GM21786 (cell line): ENCODE measurements around the gene HDAC4.
"Not testable (repeated sequence)": the region's sequence is repeated elsewhere in the genome, so short reads cannot be mapped to it uniquely, and the experiment has no call there.

Source experiments
- ATAC-seq: cut with Tn5 transposase; IDR thresholded peaks from one replicate; pipeline ENCODE4 v1.9.1; 2021; ENCODE audit not compliant: unreplicated experiment

The HDAC4 gene

DNA sequence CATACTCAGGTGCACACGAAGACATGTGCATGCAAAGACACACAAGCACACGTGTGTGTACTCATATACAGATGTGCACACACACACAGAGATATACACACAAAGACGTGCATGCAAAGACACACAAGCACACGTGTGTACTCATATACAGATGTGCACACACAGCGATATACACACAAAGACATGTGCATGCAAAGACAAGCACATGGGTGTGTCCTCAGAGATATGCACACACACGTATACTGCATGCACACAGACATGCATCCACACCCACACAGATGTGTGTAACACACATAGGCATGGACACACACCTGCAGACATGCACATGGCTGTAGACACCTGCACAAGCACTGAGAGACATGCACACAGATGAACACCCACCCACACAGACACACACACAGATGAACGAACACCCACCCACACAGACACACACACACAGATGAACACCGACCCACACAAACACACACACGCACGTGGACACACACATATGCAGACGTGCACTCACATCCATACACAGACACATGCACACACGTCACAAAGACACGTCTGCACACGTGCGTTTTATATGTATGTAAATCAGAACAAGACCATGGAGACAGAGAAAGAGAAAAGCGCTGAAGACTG, 321.0 kb downstream of the HDAC4 start:
- no peak for ATAC-seq

DNA sequence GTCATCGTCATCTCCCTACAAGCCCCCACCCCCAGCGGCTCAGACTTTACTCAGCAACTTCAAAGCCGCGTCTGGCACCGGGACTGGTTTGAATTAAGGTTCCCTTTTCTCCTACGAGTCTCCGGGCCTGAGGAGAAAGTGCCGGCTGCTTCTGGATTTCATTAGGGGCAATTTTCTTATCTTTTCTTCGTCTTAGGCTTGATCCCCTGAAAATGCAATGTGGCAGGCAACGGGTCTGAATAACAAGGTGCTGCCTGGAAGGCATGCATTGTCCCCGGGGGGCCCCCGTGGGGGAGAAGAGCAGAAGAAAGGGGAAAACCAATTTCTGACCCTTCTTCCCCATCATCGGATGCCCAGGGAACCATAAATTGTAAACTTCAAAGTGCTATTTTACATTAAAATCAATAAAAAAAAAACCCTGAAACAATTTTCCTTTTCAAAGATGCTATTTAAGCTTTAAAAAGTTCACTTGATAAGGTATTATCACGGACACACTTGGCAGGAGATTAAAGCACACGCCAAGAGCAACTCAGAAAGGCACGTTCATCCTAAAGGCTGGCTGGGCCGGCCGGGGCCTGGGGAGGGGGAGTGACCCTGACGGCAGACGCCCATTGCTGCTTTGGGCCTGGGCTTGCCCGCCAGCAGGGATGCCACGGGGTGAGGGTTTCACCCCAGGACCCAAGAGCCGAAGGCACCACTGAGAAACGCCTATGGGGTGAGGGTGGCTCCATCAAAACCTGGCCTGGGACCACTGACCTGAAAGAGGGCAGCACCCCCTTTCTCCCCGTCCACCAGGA, 322.5 kb downstream of the HDAC4 start:
- no peak for ATAC-seq

DNA sequence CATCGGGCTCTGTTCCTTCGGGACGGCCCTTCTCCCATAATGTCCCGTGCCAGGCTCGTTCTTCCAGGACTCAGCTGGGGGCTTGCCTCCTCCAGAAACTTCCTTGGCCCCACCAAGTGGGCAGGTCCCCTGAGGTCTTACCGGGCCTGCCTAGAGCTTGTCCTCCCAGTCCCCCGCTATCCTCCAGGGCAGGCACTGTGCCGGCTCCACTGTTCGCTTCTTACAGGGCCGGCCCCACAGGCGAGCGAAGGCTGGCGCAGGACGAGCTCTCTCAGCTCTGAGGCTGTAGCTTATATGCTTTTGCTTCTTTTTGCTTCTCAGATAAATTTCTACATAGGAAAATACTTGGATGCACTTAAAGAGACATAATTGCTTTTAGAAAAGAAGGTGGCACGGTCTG, 323.6 kb downstream of the HDAC4 start:
- ATAC-seq: no peak

DNA sequence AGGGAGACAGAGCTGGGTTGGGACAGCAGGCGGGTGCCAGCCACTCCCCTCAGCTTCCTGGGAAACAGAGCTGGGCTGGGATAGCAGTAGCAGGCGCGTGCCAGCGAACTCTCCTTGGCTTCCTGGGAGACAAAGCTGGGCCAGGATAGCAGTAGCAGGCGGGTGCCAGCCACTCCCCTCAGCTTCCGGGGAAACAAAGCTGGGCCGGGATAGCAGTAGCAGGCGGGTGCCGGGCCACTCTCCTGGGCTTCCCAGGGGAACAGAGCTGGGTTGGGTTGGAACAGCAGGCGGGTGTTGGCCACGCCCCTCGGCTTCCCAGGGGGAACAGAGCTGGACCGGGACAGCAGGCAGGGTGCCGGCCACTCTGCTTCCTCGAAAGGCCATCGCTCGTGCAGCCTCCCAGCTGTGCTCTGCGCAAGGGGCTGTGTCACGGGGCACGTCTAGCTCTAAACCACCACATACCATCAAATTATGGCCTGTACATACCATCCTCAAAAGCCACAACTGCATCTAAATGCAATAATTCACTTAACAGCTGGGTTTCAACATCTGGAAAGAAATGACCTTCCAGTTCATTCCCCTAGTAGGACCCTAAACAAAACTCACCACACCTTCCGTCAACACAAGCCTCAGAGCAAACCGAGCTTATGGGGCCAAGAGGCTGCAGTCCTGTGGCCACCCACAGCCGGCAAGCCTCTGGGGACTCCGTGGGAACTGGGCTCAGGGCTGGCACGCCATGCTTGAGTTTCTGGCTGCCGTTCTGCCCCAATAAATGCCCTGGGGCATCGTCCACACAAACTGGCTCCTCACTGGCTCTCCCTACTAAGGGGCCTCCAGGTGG, 324.7 kb downstream of the HDAC4 start:
- ATAC-seq: no peak

DNA sequence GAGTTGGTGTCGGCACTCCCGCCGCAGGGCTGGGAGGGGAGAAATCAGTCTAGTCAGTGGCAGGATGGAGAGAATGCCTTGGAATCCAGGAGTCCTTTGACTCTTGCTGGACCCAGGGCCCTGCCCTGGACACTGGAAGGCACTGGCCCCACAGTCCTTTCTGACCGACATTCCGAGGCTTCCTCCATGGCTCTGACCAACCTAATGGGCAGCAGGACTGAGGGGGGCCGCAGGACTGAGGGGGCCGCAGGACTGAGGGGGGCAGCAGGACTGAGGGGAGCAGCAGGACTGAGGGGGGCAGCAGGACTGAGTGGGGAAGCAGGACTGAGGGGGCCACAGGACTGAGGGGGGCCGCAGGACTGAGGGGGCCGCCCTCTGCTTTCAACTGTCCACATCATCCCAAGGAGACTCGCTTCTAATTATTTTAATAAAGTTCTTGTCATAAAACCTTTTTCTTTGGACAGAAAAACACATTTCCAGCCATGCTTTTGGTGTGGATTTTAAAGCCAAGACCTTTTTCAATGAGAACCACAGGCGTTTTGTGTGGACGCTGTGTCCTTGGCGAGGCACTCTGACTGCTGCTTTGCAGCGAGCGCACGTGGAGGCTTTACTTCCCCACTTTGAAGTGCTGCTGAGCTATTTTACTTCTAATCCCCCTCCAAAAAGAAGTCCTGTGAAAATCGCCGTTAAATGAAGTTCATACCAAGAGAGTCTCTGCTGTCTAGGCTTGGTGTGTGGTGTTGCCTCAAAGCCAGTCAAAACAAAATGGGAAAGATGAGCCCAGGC, 326.9 kb downstream of the HDAC4 start:
- no peak for ATAC-seq

DNA sequence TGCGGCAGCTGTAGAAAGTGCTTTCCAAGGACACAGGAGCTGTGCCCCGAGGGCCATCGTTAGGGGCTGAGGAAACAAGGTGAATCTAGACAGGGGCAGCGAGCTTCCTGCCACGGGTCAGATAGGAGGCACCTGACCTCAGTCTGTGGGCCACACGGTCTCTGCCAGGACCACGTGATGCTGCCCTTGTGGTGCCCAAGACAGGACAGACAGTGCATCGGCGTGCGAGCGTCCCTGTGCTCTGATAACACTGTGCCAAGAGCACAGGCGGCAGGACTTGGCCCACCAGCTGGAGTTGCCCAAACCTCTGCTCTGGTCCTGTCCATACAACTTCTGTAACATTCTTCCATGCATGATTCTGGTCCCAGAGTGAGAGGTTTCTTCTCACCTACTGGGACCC, 327.6 kb downstream of the HDAC4 start:
- no peak for ATAC-seq

DNA sequence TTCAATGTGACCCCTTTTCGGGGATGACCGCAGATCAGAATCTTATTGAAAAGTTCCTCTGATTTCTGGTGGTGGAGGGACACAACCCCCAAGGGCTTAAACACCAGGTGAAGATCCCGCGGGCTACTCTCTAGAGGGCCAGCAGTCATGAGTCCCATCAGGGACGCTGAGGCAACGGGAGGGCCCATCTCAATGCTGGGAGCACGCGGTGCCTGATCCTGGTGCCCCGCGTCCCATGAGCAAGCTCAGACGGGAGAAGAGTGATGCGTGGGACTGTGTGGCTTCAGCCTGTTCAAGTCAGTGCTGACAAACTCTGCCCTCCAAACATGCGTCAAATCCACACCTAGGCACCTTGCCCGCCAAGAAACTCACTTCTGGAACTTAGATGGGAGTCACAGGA, 328.0 kb downstream of the HDAC4 start:
- no peak for ATAC-seq

DNA sequence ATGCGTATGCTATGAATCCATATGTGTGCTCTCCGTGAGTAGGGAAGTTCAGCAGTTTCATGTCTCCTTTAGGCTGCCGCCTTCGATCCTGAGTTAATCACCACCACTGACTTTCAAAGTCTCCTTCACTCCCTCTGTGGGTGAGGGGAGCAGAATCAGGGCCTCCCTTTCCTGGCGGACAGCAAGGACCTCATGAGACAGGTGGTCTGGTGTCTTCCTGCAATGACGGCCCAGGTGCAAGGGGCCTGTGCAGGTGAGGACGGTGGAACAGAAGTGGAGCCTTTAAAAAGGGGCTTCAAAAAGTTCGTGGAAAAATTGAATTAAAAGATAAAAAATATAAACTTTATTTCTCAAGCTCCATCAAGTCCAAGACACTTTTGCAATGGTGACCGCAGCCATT, 330.4 kb downstream of the HDAC4 start:
- ATAC-seq: no peak

DNA sequence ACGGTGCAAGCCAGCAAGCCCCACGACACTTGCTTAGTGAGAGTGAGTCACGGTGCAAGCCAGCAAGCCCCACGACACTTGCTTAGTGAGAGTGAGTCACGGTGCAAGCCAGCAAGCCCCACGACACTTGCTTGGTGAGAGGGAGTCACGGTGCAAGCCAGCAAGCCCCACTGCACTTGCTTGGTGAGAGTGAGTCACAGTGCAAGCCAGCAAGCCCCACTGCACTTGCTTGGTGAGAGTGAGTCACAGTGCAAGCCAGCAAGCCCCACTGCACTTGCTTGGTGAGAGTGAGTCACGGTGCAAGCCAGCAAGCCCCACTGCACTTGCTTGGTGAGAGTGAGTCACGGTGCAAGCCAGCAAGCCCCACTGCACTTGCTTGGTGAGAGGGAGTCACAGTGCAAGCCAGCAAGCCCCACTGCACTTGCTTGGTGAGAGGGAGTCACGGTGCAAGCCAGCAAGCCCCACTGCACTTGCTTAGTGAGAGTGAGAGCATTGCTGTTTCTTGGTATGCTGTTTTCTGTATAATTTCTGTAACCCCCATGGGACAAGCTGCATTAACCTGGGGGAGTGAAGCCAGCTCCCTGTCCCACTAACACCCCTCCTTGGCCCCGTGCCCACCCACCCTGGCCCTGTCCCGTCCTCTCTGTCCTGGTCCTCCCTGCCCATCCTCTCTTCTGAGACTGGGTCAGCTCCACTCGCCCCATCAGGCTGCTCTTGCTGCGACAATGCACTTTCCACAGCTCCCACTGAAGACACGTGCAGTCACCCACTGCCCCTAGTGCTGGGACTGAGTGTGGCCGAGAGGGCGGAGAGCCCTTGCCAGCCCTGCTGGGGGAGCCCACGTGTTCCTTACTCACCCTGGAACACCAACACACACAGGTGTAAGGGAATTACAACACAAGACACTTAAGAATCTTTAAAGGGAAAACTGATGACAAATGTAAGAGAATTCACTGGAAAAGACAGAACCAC, 331.2 kb downstream of the HDAC4 start:
- ATAC-seq: not testable (repeated sequence)

DNA sequence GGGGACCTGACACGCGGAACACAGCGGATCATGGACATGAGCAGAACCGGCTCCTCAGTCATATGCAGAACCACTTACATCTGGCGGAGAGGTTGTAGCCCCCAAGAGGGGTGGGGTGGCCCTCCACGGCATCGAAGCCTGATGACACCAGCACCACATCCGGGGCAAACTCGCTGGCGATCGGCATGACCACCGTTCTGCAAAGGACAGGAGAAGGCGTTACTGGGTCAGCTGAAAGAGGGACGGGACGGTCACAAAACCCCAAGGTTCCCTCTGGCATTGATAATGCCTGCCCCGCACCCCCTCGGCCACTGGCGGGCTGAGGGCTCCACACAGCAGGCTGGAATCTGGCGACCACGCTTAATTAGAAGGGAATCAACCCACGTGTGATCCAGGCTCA, 332.4 kb downstream of the HDAC4 start:
- no peak for ATAC-seq

DNA sequence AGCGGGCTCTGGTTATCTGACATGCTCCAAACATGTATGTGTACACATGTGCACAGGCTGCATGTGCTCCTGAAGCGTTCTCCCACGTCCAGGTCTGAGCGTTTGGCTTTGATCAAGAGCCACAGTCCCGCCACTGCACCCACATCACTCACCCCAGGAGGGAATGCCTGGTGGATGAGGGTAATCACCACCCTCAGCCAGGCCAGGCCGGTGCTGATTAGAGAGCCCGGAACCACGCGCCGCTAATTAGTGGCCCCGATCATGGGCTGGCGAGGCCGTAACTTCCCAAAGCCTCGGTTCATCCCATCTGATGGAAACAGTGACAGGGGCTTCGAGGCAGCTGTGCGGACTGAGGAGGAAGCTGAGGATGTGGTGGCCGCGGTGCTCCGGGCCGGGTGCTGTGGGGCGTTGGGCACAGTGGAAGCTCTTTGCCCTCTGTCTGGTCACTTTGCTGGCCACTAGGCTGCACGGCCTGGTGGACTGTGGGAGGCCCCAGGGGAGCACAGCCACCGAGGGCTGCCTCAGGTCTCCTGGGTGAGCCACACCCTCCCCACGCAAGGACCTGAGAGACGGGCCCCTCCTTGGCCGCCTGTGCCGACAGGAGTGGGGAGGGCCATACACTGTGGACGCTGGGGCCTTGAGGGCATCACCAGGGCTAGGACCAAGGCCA, 333.5 kb downstream of the HDAC4 start:
- ATAC-seq: no peak

DNA sequence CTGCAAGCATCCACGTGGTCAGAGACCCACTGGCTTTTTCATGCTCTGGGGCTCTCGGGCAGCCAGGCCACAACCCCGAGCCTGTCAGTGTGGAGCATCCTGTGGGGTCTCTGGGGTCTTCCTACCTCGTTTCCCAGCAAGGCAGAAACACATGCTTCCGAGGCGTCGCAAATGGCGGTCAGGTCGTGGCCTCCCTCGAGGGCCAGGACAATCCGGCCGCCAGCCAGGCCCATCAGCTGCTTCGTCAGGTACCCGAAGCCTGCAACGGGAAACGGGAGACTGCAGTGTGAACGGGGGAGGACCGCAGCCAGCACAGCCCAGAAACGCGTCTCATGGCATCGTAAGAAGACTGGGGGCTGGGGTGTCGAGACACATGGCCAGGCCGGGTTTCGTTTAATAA, 334.2 kb downstream of the HDAC4 start:
- ATAC-seq: no peak

DNA sequence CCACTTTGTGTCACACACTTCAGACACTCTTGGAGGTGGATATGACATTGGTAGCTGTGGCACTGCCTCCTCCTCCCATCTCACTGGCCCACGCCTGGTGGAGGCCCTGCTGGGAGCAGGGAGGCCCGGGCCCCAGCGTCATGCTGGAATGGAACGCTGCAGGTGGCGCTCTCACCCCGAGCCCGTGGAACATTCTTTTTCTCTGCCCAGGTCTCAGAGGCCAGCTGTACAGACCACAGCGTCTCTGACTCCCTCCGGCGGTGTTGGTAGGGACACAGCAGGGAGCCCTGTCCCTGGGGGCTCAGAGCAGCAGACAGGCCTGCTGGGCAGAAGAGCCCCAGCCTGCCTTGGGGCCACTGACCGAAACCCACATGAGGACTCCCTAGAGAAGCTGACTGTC, 334.9 kb downstream of the HDAC4 start:
- ATAC-seq: no peak

DNA sequence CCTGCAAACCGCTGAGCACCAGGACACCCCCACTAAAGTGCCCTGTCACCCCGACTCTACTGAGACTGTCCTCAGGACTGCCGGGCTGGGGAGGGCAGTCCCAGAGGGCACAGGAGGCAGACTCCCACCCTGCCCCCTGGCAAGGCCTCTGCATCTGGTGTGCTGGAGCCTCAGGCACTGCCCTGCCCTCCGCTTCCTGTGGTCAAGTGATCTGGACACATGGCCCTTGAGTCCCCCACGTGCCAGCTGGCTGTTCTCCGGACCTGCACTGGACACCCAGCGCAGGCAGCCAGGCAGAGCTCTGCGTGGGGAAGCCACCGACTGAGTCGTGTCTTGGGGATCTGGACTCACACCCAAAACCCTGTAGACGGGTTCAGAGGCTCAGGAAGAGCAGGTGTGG, 335.3 kb downstream of the HDAC4 start:
- no peak for ATAC-seq

DNA sequence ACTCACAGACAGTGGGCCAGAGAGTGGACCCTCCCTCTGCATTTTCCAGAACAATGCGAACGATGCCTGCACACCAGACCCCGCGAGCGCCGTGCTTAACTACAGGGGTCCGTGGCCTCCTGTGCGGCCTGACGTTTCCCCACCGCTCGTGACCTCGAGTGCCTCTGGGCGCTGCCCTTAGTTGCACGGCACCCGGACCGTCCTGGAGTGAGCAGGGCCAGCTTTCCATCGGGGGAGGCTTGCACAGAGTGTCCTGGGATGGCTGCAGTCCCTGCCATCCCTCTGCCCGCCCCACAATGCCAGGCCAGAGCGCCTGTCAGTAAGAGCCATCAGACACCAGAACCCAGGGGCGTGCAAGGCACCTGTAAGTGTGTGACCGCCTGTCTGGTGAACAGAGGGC, 335.9 kb downstream of the HDAC4 start:
- ATAC-seq: no peak

DNA sequence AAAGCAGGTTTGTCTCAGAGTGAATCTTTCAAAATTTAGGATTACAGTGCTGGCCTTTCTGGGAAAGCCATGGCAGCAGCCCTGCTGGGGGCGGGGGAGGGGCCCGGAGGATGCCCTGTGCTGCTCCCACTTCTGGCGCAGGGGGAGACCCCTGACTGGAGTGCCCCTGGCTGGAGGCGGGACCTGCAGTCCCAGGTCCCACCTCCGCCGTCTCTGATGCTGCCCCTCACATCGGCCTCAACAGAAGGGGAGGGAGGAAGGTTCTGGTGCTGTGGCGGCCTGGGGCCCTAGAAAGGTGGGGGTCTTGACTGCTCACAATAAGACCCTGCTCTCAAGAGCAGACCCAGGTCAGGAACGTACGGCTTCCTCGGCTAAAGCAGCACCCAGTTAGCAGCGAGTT, 336.6 kb downstream of the HDAC4 start:
- ATAC-seq: no peak

DNA sequence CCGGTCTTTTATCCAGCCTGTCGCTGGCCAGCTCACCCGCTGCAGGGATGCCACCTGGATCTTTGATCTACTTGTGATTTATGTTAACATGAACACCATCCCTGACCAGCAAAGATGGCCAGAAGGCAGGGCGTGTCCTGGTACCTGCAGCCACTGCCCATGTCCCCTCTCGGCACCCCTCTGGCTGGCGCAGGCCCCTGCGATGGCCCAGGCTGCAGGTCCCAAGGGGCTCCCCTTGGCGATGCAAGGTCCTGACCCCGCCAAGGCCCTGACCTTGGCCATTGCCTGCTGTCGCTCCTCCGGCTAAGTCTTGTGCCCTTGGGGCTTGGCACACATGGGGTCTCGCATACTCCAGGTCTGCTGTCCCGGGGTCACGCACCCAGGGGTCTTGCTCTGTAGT, 338.1 kb downstream of the HDAC4 start:
- no peak for ATAC-seq

DNA sequence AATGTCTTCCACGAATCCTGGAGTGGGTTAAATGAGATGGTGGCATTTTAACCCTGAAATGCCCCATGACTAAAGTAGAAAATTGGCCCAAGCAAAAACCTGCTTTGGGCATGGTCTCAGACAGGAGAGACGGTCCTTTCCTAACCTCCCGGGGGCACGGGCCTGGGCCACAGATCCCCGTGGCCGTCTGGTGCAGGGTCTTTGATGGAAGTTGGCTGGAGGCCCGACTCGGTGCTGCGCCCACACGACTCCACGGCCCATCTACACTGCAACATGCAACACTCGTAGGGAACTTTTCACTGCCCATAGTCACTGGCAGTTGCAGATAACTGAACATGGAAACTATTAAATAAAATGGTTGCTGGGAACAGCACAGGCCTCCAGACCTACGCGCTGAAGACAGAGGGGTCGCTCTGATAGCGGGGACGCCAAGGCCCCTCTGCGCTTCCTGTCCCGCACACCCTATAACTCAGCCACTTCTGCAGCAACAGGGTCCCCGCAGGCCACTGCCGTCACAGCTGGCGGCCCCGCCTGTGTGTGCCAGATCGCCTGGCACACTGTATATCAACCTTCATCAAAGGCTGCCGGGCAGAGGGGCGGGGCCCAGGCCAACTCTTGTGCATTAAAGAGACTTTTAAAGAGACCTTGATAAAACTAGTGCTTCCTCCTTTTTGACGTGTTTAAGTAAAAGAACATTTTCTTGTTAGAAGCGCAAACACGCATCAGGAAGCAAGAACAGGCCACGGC, 338.8 kb downstream of the HDAC4 start:
- no peak for ATAC-seq
